Fibroblast of gingiva (primary cell): Measurements from ENCODE around the gene ABHD2.

Experiments
- DNase-seq: peaks from one replicate; pipeline ENCODE4 v3.0.0-alpha.2; 2011; ENCODE audit warnings: low read depth

The ABHD2 gene

DNA sequence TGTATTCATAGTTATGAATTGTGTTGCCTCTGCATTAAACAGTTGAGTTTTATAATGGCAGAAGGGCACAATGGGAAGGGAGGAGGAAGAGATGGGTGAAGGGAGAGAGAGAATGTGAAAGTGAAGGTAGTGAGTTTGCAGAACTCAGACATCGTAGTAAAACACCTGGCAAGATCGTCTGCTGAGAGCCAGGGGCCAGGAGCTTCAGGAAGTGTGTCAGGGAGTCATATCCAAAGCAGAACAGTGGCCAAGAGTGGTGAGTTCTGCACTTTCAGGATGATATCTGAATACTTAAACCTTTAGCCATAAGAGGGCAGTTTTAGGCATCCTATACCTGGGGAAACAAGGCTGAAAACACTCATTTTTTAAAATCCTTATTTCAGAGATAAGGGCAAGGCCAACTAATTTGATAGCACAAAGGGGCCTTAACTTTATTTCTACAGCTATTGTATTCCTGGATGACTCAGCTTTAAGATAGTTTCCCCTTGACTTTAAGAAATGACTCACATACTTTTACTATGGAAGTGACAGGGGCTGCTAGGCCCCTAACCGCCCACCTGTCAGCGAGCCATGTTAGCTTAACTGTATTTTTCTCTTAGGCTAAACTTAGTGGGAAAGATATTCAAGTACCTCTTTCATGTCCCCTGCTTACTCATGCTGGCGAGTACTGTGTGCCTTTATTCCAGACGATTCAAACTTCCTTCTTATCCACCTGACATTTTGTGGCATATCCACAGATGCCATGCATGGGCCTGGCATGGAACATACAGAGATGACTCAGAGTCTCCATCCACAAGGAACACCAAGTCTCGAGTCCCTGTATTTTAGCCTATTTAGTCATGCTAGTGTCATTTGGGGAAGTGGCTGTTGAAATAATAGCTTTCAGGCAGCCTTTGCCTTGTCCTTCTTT lies 79.3 kb downstream of the ABHD2 start:
- DNase-seq, result peak; percentile 55

DNA sequence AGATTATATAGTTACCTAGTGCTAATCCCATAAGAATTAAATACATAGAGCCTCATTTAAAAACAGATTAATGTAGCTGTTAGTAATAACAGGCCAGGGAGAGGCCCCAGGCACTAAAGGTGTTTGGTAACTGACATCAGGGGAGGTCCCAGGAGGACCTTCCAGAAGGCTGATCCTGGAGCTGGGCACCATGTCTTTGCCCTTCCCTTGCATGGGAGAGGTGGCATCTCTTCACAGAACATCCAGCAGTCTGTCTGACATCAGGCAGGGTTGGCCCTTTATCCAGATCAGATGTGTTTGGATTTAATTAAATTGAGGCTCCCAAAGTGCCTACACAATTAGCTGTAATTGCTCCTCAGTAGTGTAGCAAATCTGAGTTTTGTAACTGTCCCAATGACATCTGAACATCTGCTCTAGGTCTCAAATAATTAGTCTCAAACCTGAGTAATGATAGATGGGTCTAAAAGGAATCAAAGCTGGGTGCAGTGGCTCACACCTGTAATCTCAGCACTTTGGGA lies 80.1 kb downstream of the ABHD2 start:
- DNase-seq, result no peak

DNA sequence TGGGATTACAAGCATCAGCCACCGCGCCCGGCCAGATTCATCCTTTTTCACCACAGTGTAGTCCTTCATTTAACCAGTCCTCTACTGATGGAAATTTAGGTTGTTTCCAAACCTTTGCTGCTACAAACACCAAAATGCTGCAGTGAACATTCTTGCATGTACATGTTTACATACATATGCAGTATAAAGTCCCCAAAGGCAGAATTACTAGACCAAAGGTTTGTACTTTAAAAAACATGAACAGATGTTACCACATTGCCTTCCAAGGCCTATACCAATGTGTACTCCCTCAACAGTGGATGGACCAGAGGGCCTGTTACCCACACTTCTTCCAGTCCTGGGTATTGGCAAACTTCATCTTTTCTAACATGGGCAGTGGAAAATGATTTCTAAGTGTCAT lies 82.1 kb downstream of the ABHD2 start:
- peak; percentile 43 for DNase-seq

DNA sequence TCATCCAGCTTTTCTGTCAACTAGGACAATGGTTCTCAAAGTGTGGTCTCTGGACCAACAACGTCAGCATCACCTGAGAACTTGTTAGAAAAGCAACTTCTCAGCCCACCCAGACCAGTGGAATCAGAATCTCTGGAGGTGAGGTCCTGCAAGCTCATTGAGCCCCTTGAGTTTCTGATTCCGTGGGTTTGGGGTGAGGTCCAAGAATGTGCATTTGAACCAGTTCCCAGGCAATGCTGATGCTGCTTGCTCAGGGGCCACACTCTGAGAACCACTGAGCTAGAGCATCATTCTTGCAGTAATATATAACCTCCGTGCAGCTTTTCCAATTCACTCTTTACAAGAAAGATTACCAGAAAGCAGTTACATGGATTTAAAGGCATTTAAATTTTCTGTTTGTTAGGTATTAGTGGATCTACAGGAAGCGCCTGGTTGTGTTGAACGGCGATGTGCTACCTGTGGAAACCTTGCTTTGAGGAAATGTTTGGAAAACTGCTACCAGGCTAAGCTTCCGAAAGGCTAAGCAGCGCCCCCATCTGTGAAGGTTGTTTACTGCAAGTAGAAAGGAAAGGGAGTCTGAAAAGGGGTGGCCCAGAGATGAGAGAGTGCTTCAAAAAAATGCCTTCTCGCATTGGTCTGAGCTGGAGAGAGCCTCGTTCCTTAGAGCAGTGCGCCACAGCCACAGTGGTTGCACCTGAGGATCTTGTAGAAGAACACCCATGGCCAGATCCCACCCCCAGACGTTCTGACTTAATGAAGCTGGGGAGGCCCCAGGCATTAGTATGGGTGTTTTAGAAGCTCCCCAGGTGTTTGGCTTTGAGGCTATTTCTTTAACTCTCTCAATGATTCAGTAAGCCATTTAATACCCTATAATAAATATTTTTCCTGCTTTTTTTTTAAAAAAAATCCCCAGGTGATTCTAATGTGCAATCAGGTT lies 83.1 kb downstream of the ABHD2 start:
- peak; percentile 21 for DNase-seq

DNA sequence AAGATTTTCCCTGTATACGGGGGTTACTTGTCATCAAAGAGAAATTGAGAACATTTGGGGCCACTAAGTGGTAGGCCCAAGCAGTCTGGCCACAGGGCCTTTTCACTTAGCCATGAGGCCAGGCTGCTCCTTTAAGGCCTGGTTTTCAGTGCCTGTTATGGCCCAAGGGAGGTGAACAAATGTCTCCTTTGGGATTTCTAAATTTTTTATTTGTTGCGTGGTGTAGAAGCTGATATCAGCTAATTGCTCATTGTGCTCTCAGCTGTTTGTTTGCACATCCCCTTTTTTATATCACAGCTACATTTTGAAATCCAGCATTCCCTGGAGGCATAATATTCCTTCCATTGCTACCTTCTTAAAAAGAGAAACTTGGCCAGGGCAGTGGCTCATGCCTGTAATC lies 84.7 kb downstream of the ABHD2 start:
- DNase-seq, result no peak

DNA sequence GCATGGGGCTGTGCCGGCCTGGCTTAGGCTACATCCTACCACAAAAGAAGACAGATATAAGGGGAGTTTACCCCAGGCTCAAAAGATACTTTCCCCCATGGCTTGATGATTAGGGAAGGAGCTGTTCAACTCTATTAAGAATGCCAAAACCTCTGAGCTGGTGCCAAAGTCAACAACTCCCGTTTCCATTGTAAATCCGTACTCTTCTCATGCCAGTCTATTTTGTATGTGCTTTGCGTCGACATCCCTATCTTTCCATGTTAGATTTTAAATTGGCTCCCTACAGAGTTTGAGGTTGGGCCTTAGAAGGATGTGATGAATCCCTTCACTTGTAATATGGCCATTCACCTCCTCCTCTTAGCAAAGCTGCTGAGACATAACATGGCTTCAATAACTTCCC lies 86.2 kb downstream of the ABHD2 start:
- no peak for DNase-seq

DNA sequence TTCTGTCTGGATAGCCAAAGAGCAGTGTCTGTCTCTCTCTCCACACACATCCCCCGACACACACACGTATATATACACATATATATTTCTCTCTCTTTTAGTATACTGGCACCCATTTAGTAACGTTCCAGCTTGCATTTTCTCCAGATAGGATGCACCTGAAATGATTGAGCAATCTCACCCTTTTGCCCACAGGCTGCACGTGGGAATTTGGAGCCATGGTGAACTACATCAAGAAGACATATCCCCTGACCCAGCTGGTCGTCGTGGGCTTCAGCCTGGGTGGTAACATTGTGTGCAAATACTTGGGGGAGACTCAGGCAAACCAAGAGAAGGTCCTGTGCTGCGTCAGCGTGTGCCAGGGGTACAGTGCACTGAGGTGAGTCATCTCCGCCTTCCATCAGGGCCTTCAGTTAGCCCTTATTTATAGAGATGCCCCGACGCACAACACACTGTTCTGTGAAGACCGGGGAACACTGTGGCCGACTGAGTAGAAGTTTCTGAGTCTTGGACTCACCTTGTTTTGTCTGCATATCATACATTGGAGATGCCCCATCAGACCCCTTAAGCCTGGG lies 87.4 kb downstream of the ABHD2 start:
- DNase-seq, result no peak

DNA sequence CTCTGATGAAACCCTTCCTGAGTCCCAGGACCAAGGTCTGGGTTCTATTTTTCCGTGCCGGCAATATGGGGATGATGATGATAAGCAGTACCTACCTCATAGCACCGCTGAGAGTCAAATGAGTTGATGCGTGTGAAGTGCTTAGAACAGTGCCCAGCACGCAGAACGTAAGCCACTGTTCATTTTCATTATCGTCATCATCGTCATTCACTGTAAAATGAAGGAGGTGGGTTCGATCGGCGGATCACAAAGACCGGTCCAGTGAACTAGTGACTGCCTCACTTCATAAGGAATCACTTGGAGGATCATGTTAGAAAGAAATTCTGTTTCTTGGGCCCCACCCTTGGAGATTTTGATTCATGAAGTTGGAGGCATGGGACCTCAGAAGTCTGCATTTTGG lies 88.9 kb downstream of the ABHD2 start:
- DNase-seq, result no peak

DNA sequence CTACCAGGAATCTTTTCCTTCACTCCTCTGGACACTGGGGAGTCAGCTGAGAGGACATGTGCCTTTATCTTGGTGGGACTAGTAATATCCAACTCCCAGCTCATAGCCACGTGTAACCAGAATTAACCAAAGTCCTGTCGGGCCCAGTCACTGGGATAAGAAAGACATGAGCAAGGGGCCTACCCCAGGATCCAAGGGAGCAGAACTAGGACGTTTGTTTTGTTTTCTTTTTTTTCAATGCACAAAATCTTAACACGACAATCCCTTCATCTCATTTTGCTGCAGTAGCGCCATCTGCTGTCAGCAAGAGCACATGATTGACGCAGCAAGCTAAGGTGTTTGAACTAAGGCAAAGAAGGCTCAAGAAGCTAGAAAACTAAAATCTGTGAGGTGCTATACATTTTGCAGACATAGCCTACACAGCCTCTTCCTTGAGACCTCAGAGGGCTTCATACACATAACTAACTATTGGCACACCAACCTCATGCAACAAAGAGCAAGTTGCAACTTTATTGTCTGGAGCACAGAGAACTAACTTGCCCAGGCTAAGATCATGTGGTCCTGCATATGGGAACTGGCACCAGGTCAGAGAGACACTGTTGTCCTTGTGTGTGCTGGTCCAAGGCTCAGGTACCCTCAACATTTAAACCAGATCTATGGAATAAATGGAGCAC lies 89.5 kb downstream of the ABHD2 start:
- peak; percentile 73 for DNase-seq

DNA sequence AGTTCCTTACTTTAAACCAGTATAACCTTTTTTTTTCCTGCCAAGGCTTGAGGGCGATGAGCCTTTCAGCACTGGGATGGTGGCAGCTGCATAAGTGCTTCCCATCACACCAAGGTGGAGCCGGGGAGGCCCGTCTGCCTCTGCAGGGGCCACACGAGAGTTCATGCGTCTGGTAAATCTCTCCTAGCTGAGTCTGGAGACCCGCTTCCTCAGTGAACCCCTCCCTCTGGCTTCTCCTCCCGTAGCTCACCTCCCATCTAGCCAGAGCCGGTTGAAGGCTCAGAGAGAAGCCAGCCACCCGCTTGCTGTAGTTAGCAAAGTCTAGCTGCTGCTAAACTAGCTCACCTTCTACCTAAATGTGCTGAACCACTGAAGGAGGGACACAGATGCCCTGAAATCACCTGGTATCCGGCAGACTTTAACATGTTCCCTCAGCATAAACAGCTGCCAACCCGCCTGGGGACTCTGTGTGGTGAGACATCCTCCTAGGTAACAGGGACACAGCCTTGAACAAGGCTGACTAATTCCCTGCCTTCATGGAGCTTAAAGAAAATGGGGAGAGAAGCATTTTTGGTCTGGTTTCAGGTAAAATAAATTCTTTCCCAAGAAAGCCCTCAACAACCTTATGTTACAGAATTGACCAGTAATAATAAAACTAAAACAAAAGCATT lies 90.2 kb downstream of the ABHD2 start:
- DNase-seq, result no peak

DNA sequence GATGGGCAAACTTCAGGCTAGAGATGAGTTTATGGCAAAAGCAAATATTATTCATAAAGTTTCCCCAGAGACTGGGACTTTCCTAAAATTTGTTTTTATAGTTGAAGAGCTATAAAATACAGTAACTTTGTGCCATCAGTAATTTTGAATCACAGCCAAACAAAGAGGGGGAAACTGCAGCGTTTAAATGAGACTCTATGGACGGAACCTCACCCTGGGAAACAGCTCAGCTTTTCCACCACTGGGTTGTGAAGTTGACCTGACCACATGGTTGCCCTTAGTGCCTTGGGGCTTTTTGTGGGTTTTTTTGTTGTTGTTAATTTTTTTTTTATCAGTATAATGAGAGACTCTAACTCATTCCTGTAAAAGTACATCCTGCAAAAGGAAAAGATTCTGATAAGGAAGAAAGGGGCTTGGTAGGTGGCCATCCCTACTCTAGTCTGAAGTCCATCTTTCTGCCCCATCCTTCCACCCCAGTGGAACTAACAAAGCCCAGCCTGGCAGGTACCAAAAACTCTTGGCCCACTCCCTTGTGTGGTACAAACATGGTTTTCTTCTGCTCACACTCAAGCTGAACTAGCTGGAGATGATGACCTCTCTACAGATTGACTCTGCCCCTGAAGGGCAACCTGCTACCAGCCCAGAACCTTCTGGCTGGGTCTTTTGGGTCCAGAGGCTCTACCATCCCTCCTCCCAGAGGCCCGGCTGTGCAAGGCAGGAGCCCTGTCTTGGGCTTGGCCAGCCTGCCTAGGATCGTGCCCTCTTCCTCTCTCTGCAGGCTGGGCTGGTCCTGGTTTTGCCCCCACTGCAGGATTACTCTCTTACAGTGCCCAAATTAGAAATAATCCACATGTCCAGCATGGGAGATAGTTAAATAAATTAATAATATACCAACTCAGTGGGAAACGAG lies 92.0 kb downstream of the ABHD2 start:
- no peak for DNase-seq

DNA sequence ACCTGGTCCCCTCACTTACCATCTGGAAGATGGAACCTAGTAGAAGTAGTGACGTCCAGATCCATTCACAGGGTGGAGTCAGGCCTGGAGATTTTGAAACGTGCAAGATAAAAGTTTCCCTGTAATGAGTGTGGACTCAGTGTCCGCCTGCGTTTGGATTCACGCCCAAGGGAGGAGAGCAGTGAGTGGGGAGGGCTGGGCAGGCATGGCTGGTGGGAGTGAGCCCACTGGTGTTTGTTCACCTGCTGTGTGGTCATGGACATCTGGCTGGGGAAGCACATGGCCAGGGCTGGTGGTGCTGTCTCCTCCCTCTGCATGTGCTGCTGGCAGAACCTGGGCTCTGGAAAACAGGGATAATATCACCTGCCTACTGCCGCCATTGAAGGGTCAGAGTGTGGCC lies 96.1 kb downstream of the ABHD2 start:
- no peak for DNase-seq

DNA sequence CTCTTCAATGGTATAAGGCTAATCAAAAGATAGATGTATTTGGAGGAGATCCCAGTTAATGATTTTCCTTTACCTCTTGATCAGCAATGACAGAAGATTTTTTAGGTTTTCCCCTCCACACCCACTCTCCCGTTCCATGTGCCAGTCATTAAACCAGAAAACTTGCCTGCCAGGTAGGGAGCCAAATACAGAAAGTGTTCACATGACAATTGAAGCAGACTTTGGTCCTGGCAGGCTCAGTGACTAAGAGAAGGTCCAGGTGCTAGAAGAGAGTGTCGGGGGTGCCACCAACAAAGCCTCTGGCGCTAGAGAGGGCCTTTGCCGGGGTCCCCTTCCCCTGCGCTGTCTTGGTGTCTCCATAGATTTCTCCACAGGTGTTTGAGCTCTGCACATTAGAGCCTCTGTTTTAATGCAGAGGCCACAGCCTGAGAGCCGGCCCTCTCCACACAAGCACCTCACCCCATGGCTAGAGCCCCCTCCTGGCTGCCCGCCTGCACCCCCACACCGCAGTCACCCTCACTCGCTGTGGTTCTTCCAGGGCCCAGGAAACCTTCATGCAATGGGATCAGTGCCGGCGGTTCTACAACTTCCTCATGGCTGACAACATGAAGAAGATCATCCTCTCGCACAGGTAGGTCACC lies 96.8 kb downstream of the ABHD2 start:
- no peak for DNase-seq

DNA sequence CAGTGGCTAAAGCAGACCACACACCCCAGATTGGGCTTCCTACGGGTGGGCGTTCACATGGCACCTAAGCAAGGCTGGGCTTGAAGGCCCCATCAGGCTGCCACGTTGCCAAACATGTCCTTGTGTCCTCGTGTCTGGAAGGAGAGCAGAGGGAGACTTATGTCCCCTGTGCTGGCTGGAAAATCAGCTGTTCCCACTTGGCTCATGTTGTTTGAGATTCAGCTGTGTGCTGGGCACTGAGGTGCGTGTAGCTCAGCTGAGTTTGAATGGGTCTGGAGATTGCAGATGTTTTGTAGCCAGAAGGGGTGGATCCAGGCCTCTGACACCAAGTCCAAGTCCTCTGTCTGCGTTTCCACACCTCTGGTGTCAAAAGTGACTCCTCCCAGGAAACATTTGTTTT lies 98.5 kb downstream of the ABHD2 start:
- no peak for DNase-seq

DNA sequence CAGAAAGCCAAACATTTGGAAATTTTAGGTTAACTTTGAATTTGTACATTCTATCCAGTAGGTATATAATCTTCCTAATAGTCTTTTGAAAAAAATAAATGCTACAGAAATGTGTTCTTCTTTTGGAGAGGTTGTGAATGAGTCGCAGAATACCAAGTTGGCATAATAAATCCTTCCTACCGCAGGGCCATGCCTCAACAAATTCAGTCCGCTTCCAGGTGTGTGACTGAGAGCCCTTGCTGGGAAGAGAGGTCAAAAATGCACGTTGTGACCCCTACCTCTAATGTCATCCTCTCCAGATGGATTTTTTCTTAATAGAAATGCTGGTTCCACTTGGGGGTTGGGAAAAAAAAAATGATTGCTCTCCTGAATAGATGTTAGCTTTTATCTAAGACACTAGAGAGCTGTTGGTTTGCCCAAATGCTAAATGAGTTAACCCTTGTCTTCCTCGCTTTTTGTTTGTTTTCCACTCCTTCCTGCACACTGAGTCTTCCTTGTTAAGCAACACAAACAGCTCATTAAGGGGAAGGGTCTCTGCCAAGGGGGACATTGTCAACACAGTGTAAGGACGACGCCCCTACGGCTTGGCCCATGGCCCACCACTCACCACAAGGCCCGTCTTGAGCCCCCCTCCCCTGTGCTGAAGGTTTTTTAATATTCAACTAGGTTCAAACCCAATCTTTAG lies 99.2 kb downstream of the ABHD2 start:
- DNase-seq, result no peak

DNA sequence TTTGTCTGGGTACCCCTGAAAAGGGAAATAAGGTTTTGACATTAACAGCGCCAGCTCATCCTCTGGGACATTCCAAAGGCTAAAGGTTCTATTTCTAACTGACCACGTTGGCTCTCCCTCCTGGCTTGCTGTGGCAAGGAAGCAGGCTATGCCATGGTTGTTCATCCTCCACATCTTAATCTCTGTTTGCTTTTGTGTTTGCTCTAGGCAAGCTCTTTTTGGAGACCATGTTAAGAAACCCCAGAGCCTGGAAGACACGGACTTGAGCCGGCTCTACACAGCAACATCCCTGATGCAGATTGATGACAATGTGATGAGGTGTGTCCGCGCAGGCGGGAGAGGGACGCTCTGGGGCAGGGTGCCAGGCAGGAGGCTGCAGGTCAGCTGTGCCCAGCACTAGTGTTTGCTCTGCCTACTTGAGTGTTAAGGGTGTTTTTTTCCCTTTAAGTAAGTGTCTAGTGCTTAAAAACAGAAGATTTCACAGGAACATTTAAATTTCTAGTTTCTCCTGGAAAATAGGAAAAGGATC lies 99.8 kb downstream of the ABHD2 start:
- DNase-seq, result no peak

DNA sequence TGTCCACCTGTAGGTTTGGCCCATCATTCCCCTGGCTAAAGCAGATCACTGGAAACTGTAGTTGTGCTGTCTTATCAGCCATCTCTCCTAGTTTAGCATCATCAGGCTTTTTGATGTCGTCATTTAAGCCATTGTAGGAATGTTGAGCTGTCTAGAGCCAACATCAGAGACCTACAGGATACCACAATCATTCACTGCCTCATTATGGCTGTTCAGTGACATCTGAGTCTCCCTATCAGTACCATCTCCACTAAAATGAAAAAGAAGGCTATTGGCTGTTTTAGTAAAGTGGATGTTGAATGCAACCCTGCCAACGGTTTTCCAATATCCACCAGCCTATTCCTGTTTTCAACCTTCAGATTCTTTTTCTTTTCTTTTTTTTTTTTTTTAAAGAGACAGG lies 103.9 kb downstream of the ABHD2 start:
- no peak for DNase-seq

DNA sequence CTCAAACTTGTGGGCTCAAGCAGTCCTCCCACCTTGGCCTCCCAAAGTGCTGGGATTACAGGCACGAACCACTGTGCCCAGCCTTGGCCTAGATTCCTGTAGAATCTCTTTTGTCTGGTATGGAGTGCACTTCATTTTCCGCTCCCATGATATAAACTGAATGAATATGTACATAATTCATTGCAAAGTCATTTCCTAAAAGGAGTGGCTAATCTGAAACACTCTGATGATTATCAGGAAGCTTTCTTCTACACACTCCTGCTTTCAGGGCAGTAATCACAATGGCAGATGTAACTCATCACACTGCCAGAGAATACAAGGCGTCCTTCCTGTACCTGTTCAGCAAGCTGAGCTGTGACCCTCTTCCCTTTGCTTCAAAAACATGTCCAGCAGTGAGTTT lies 104.5 kb downstream of the ABHD2 start:
- DNase-seq, result no peak

DNA sequence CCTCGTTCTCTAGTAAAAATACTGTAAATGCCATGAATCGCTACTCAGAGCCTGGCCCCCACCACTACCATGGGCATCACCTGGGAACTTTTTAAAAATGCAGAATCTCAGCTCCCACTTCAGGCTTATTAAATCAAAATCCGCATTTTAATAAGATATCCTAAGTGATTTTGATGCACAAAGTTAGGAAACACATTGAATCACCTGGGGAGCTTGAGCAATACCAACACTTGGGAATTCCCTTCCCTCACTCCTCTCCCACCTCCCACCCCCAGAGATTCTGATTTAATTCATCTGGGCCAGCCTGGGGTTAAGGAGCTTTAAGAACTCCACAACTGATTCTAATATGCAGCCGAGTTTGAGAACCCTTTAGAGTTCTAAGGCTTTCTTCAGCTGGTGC lies 106.4 kb downstream of the ABHD2 start:
- no peak for DNase-seq
